HepG2 (cell line): Measurements from ENCODE around the gene CABLES2. TPM values are rescaled to one million over a fixed set of nuclear protein-coding genes. Genes with fewer than 3 reads are reported as not detected.

Experiments used
- EP300 ChIP-seq, 3 experiments: sonication (generic) in 1 of 3; formaldehyde crosslinking in 1 of 3; IDR thresholded peaks; 2 replicates each; pipeline versions ENCODE4 v1.5.1 to v1.6.1; 2011 to 2020; ENCODE audit warnings: low read depth in 2 of 3, low read length in 2 of 3, borderline replicate concordance in 1 of 3, improper control_type of control experiment in 1 of 3, mild to moderate bottlenecking in 1 of 3, missing genetic modification reagents in 1 of 3, moderate library complexity in 1 of 3
- ETV5 ChIP-seq: IDR thresholded peaks from 2 replicates; pipeline ENCODE4 v1.6.1; 2018; ENCODE audit warnings: missing biosample characterization, missing genetic modification reagents, inconsistent platforms, borderline replicate concordance
- FIP1L1 ChIP-seq: fragments of 200-400 bp; formaldehyde crosslinking; IDR thresholded peaks from 2 replicates; pipeline ENCODE4 v1.6.1; 2018; ENCODE audit warnings: low read depth, mild to moderate bottlenecking, low read length, moderate library complexity, borderline replicate concordance; ENCODE audit not compliant: insufficient read depth
- FOXK1 ChIP-seq: sonication (generic); formaldehyde crosslinking; IDR thresholded peaks from 2 replicates; pipeline ENCODE4 v1.4.0; 2020; ENCODE audit warnings: low read depth, missing genetic modification reagents, borderline replicate concordance
- HNF1A ChIP-seq, 2 experiments: sonication (generic) in 1 of 2; formaldehyde crosslinking in 1 of 2; IDR thresholded peaks; 2 replicates each; pipeline versions ENCODE4 v1.4.0 to v1.6.1; 2016 to 2020; ENCODE audit warnings: borderline replicate concordance in 1 of 2, low read depth in 1 of 2, mild to moderate bottlenecking in 1 of 2, missing genetic modification reagents in 1 of 2
- HOXA3 ChIP-seq: sonication (generic); formaldehyde crosslinking; IDR thresholded peaks from 2 replicates; pipeline ENCODE4 v1.5.0; 2020; ENCODE audit warnings: missing genetic modification reagents
- MLLT10 ChIP-seq: sonication (generic); formaldehyde crosslinking; IDR thresholded peaks from 2 replicates; pipeline ENCODE4 v1.4.0; 2020; ENCODE audit warnings: missing genetic modification reagents
- PITX1 ChIP-seq: sonication (generic); formaldehyde crosslinking; IDR thresholded peaks from 2 replicates; pipeline ENCODE4 v1.5.1; 2020; ENCODE audit warnings: mild to moderate bottlenecking, missing genetic modification reagents
- RBM39 ChIP-seq: fragments of 200-400 bp; formaldehyde crosslinking; IDR thresholded peaks from one replicate; pipeline ENCODE4 v1.6.1; 2018; ENCODE audit warnings: antibody characterized with exemption, mild to moderate bottlenecking, low read depth, low read length; ENCODE audit not compliant: poor library complexity, severe bottlenecking
- SNAI1 ChIP-seq: sonication (generic); formaldehyde crosslinking; IDR thresholded peaks from 2 replicates; pipeline ENCODE4 v1.5.0; 2020; ENCODE audit warnings: mild to moderate bottlenecking, missing genetic modification reagents, borderline replicate concordance
- SOX6 ChIP-seq, 2 experiments: fragments of 450-650 bp in 1 of 2; sonication (generic) in 1 of 2; formaldehyde crosslinking in 1 of 2; IDR thresholded peaks; 2 replicates each; pipeline versions ENCODE4 v1.4.0 to v1.6.1; 2017 to 2020; ENCODE audit warnings: antibody characterized with exemption in 1 of 2, mild to moderate bottlenecking in 1 of 2, missing genetic modification reagents in 1 of 2
- TFE3 ChIP-seq: IDR thresholded peaks from 2 replicates; pipeline ENCODE4 v1.6.1; 2016
- ZNF343 ChIP-seq: sonication (generic); formaldehyde crosslinking; IDR thresholded peaks from 2 replicates; pipeline ENCODE4 v1.4.0; 2020; ENCODE audit warnings: mild to moderate bottlenecking, missing genetic modification reagents
- ZNF674 ChIP-seq: sonication (generic); formaldehyde crosslinking; IDR thresholded peaks from 2 replicates; pipeline ENCODE4 v1.5.0; 2020; ENCODE audit warnings: low read depth, mild to moderate bottlenecking, missing genetic modification reagents
- polyA plus RNA-seq, 8 experiments: library from polyadenylated mRNA; depleted of rRNA in 3 of 8; stranded (reverse) in 7 of 8; unstranded in 1 of 8; fragments of >200 nt; fragmentation: Illumina TruSeq in 4 of 8; extraction: Trizol in 4 of 8; gene quantifications; 2 replicates each; pipeline versions ENCODE4 v1.2.1 to v1.2.3, GENCODE V29; 2011 to 2016; ENCODE audit warnings: low read depth in 4 of 8, missing spikeins in 1 of 8, mixed read lengths in 1 of 8; ENCODE audit not compliant: insufficient read depth in 1 of 8
- total RNA-seq, 5 experiments: library from RNA; depleted of rRNA; stranded (reverse); fragments of >200 nt; fragmentation: Illumina TruSeq; extraction: Trizol; gene quantifications; 2 replicates each; pipeline ENCODE4 v1.2.3, GENCODE V29; 2016; ENCODE audit warnings: low read depth in 1 of 5
- TF ChIP-seq, protein P1 (sequence below): sonication (generic); formaldehyde crosslinking; IDR thresholded peaks from 2 replicates; pipeline ENCODE4 v1.5.0; 2020; ENCODE audit warnings: mild to moderate bottlenecking, missing genetic modification reagents
- TF ChIP-seq, protein P2 (sequence below): sonication (generic); formaldehyde crosslinking; IDR thresholded peaks from 2 replicates; pipeline ENCODE4 v1.5.0; 2020; ENCODE audit warnings: missing genetic modification reagents

The CABLES2 gene
- total and polyA plus RNA-seq, 2 of the 13 experiments (the other 11 are each of a cell fraction or from before 2014, with no cell fraction given), result 5.2 to 9.7 TPM

DNA sequence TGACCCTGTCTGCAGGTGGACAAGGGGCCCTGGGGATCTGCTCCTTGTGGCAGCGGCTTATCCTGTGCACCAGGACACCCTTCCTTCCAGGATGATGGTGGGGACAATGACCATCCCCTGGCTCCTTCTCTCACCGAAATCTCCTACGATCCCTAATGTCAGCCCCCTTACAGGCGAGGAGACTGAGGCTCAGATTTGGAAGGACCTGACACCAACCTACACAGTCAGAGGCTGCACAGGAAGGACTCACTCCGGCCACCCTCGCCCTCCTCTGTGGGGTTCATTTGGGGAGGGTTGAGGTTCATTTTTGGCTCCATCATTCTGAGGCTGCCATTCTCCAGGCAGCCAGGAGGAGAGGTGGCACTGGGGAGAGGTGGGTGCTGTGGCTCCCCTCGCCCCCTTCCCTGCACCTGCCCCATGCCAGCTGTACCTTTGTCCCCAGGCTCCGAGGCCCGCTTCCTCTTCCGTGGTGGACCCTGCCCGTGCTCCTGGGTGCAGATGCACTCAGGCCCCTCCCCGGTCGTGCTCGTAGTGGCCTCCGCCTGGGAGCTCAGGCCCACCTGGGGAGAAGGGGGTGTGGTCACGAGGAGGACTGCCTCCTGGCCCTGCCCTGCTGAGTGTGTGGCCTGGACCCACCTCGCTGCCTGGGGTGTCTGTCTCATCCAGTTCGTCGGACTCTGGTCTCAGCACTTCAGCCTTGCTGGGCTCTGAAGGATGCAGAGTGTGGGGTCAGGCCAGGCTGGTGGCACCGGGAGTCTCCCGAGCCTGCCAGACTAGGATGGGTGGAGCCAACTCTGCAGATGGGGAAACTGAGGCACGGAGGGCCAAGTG lies 5.3 kb upstream of the CABLES2 start (continued):
- no peak for TF ChIP-seq HNF1A (IDR thresholded peaks at IDR 0.05; ENCODE audit: low read depth)
- TF ChIP-seq HNF1A (CRISPR knock-in tag; IDR thresholded peaks at IDR 0.05; ENCODE audit: borderline replicate concordance), result 0 out of 2 replicates have a peak, but pooled peaks have one; percentile 6
- TF ChIP-seq FOXK1 (CRISPR knock-in tag), result no peak
- TF ChIP-seq SNAI1 (CRISPR knock-in tag), result 0 out of 2 replicates have a peak, but pooled peaks have one; percentile 24
- TF ChIP-seq TFE3 (CRISPR knock-in tag), result peak; percentile 59; the same call in 1 of the 2 replicates
- peak; percentile 20; the same call in 1 of the 2 replicates for TF ChIP-seq HOXA3 (CRISPR knock-in tag)
- peak; percentile 11 for TF ChIP-seq RBM39
- peak; percentile 55 for TF ChIP-seq ETV5
- TF ChIP-seq ZNF343 (CRISPR knock-in tag), result peak; percentile 29; the same call in 1 of the 2 replicates
- TF ChIP-seq, protein P1, sequence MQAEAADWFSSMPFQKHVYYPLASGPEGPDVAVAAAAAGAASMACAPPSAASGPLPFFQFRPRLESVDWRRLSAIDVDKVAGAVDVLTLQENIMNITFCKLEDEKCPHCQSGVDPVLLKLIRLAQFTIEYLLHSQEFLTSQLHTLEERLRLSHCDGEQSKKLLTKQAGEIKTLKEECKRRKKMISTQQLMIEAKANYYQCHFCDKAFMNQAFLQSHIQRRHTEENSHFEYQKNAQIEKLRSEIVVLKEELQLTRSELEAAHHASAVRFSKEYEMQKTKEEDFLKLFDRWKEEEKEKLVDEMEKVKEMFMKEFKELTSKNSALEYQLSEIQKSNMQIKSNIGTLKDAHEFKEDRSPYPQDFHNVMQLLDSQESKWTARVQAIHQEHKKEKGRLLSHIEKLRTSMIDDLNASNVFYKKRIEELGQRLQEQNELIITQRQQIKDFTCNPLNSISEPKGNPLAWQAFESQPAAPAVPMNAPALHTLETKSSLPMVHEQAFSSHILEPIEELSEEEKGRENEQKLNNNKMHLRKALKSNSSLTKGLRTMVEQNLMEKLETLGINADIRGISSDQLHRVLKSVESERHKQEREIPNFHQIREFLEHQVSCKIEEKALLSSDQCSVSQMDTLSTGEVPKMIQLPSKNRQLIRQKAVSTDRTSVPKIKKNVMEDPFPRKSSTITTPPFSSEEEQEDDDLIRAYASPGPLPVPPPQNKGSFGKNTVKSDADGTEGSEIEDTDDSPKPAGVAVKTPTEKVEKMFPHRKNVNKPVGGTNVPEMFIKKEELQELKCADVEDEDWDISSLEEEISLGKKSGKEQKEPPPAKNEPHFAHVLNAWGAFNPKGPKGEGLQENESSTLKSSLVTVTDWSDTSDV (CRISPR knock-in tag), result no peak; the same call in 1 of the 2 replicates
- no peak for TF ChIP-seq ZNF674
- no peak for TF ChIP-seq SOX6 (IDR thresholded peaks at IDR 0.05)
- 0 out of 2 replicates have a peak, but pooled peaks have one; percentile 25 for TF ChIP-seq SOX6 (CRISPR knock-in tag; IDR thresholded peaks at IDR 0.05)
- no peak for TF ChIP-seq MLLT10 (CRISPR knock-in tag)
- TF ChIP-seq, protein P2, sequence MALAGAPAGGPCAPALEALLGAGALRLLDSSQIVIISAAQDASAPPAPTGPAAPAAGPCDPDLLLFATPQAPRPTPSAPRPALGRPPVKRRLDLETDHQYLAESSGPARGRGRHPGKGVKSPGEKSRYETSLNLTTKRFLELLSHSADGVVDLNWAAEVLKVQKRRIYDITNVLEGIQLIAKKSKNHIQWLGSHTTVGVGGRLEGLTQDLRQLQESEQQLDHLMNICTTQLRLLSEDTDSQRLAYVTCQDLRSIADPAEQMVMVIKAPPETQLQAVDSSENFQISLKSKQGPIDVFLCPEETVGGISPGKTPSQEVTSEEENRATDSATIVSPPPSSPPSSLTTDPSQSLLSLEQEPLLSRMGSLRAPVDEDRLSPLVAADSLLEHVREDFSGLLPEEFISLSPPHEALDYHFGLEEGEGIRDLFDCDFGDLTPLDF (CRISPR knock-in tag), result no peak
- no peak for TF ChIP-seq FIP1L1
- 0 out of 4 replicates have a peak, but pooled peaks of 1 of the 2 experiments have one; percentile 29 for TF ChIP-seq EP300 (IDR thresholded peaks at IDR 0.05; ENCODE audit: low read depth in 2 of 2, low read length in 2 of 2)
- no peak for TF ChIP-seq EP300 (CRISPR knock-in tag; IDR thresholded peaks at IDR 0.05; ENCODE audit: borderline replicate concordance)
- peak; percentile 32; the same call in 1 of the 2 replicates for TF ChIP-seq PITX1
